GM18505 (cell line): ENCODE measurements around the gene HSPA13.
"Not testable (repeated sequence)": the region's sequence is repeated elsewhere in the genome, so short reads cannot be mapped to it uniquely, and the experiment has no call there.

ENCODE experiments used
- ATAC-seq: cut with Tn5 transposase; IDR thresholded peaks from one replicate; pipeline ENCODE4 v1.9.1; 2021; ENCODE audit not compliant: unreplicated experiment
- POLR2A ChIP-seq: IDR thresholded peaks from 4 replicates; pipeline ENCODE4 v1.6.1; 2011; ENCODE audit warnings: borderline replicate concordance; ENCODE audit not compliant: insufficient read depth, insufficient read length; ENCODE audit errors: extremely low read depth

The HSPA13 gene

GRCh38 chr21:14361958-14362357 is 21.0 kb downstream of the HSPA13 start:
- no peak for TF ChIP-seq POLR2A
- no peak for ATAC-seq

- TF ChIP-seq POLR2A: no peak
- no peak for ATAC-seq
Observed at GRCh38 chr21:14358775-14359174, 24.2 kb downstream of the HSPA13 start.

GRCh38 chr21:14356746-14357145 is 26.2 kb downstream of the HSPA13 start:
- no peak for TF ChIP-seq POLR2A
- ATAC-seq: no peak

- TF ChIP-seq POLR2A: no peak
- no peak for ATAC-seq
Observed at GRCh38 chr21:14354515-14354914, 28.4 kb downstream of the HSPA13 start.

- ATAC-seq: no peak
Observed at GRCh38 chr21:14353726-14354125, 29.2 kb downstream of the HSPA13 start.

GRCh38 chr21:14353231-14353630 is 29.7 kb downstream of the HSPA13 start:
- no peak for TF ChIP-seq POLR2A
- no peak for ATAC-seq

More at GRCh38 chr21:14353726-14354125, 29.2 kb downstream of the HSPA13 start:
- TF ChIP-seq POLR2A: no peak

GRCh38 chr21:14327346-14327745 is 55.6 kb downstream of the HSPA13 start:
- ATAC-seq: not testable (repeated sequence)

GRCh38 chr21:14325595-14325994 is 57.4 kb downstream of the HSPA13 start:
- no peak for TF ChIP-seq POLR2A
- ATAC-seq: no peak
